Endothelial cell of umbilical vein (primary cell): Measurements from ENCODE around the gene IRF8. TPM values are rescaled to one million over a fixed set of nuclear protein-coding genes. Genes with fewer than 3 reads are reported as not detected.

Experiments used
- BruUV-seq: library from RNA; stranded (reverse); fragments of 400-500 nt; replicated peaks from 2 replicates; lab custom pipeline; 2021; lab: Mats Ljungman, UMichigan
- CTCF ChIA-PET: fragments of 300-600, 350-600 bp; sonication (Branson Sonifier 250); formaldehyde crosslinking; loops from one replicate; lab custom pipeline; 2021; ENCODE audit warnings: antibody characterized with exemption, inconsistent platforms; lab: Charles Lee
- POLR2A ChIA-PET: fragments of 300-600, 350-600 bp; sonication (Branson Sonifier 250); formaldehyde crosslinking; loops from one replicate; lab custom pipeline; 2021; ENCODE audit warnings: antibody characterized with exemption, inconsistent platforms; lab: Charles Lee
- DNase-seq: peaks from one replicate; pipeline ENCODE4 v3.0.0-alpha.2; 2011; ENCODE audit warnings: low read depth, low spot score
- FAIRE-seq: peaks from 2 replicates; lab custom pipeline; 2011; peaks lifted over from hg19 to GRCh38; lab: Jason Lieb, UNC
- H2AFZ ChIP-seq: 2 replicates; pipeline ENCODE4 v1.6.0; 2012; ENCODE audit warnings: low read depth, low read length, control low read depth, inconsistent platforms
- H3K27ac ChIP-seq: 2 replicates; pipeline ENCODE4 v1.5.1; 2011; ENCODE audit warnings: low read depth, mild to moderate bottlenecking, control low read depth, low read length, moderate library complexity; ENCODE audit not compliant: insufficient read depth
- H3K27me3 ChIP-seq, 2 experiments: 2 replicates each; pipeline versions ENCODE4 v1.6.0 to v1.6.1; 2011; ENCODE audit warnings: low read length in 2 of 2, mixed read lengths in 1 of 2; ENCODE audit not compliant: control insufficient read depth in 2 of 2, insufficient read depth in 2 of 2
- H3K36me3 ChIP-seq, 2 experiments: 2 replicates in 1 of 2; 3 replicates in 1 of 2; pipeline ENCODE4 v1.5.1; 2011; ENCODE audit warnings: low read length in 2 of 2, mild to moderate bottlenecking in 1 of 2, moderate library complexity in 1 of 2; ENCODE audit not compliant: control insufficient read depth in 2 of 2, insufficient read depth in 2 of 2; ENCODE audit errors: extremely low read depth in 1 of 2
- H3K4me1 ChIP-seq: 3 replicates; pipeline ENCODE4 v1.5.1; 2011; ENCODE audit warnings: mild to moderate bottlenecking, low read length; ENCODE audit not compliant: control insufficient read depth, insufficient read depth; ENCODE audit errors: extremely low read depth
- H3K4me2 ChIP-seq: 2 replicates; pipeline ENCODE4 v1.6.1; 2011; ENCODE audit warnings: low read length, control low read depth, mixed read lengths; ENCODE audit not compliant: insufficient read depth
- H3K4me3 ChIP-seq, 3 experiments: fragments of 200-600 bp in 1 of 3; sonication (generic), shearing (Covaris generic) in 1 of 3; replicated peaks in 1 of 3; 2 replicates each; pipeline ENCODE4 v1.5.1; 2011 to 2016; ENCODE audit warnings: control low read depth in 3 of 3, low read length in 3 of 3, mild to moderate bottlenecking in 2 of 3, inconsistent platforms in 1 of 3, low read depth in 1 of 3, moderate library complexity in 1 of 3; ENCODE audit not compliant: insufficient read depth in 1 of 3
- H3K79me2 ChIP-seq: 2 replicates; pipeline ENCODE4 v1.6.0; 2012; ENCODE audit warnings: low read length, inconsistent platforms; ENCODE audit not compliant: control insufficient read depth, insufficient read depth
- H3K9ac ChIP-seq: replicated peaks from 2 replicates; pipeline ENCODE3; 2011; ENCODE audit warnings: low read length, control low read depth; ENCODE audit not compliant: insufficient read depth; ENCODE audit errors: extremely low read depth
- H3K9me1 ChIP-seq: replicated peaks from 3 replicates; pipeline ENCODE4 v1.6.0; 2011; ENCODE audit warnings: mild to moderate bottlenecking, low read length; ENCODE audit not compliant: control insufficient read depth, insufficient read depth; ENCODE audit errors: extremely low read depth
- H3K9me3 ChIP-seq: replicated peaks from 2 replicates; pipeline ENCODE4 v1.5.1; 2012; ENCODE audit warnings: low read length, inconsistent platforms; ENCODE audit not compliant: control insufficient read depth, insufficient read depth
- H4K20me1 ChIP-seq: replicated peaks from 2 replicates; pipeline ENCODE3; 2011; ENCODE audit warnings: mild to moderate bottlenecking, low read length; ENCODE audit not compliant: control insufficient read depth, insufficient read depth; ENCODE audit errors: extremely low read depth
- CTCF ChIP-seq, 2 donors: IDR thresholded peaks; 1 replicate in 1 of 2; 2 replicates in 1 of 2; pipeline ENCODE4 v1.5.1; 2011; ENCODE audit warnings: low read length in 2 of 2, mild to moderate bottlenecking in 2 of 2, moderate library complexity in 2 of 2, control low read depth in 1 of 2, inconsistent platforms in 1 of 2, low read depth in 1 of 2; ENCODE audit not compliant: insufficient read depth in 1 of 2; ENCODE audit errors: extremely low read depth in 1 of 2
- EZH2 ChIP-seq: IDR thresholded peaks from 2 replicates; pipeline ENCODE4 v1.6.1; 2012; ENCODE audit warnings: borderline replicate concordance, low read depth, mild to moderate bottlenecking, moderate library complexity, low read length, inconsistent platforms; ENCODE audit not compliant: severe bottlenecking
- FOS ChIP-seq: IDR thresholded peaks from 2 replicates; pipeline ENCODE4 v1.6.1; 2011; ENCODE audit warnings: mild to moderate bottlenecking, low read length, moderate library complexity, borderline replicate concordance; ENCODE audit not compliant: insufficient read depth
- GATA2 ChIP-seq: IDR thresholded peaks from 2 replicates; pipeline ENCODE4 v1.7.0; 2011; ENCODE audit warnings: low read depth, mild to moderate bottlenecking, moderate library complexity, mixed read lengths, low read length; ENCODE audit not compliant: insufficient read length, insufficient read depth
- JUN ChIP-seq: IDR thresholded peaks from 2 replicates; pipeline ENCODE4 v1.6.1; 2011; ENCODE audit warnings: borderline replicate concordance, low read depth; ENCODE audit not compliant: insufficient read length, insufficient read depth
- MYC ChIP-seq: IDR thresholded peaks from one replicate; pipeline ENCODE4 v1.6.1; 2011; ENCODE audit warnings: mild to moderate bottlenecking, low read depth, low read length
- POLR2A ChIP-seq: IDR thresholded peaks from 2 replicates; pipeline ENCODE4 v1.6.1; 2012; ENCODE audit warnings: low read depth, mild to moderate bottlenecking, control low read depth, low read length
- POLR2AphosphoS5 ChIP-seq: IDR thresholded peaks from 2 replicates; pipeline ENCODE4 v1.6.1; 2012; ENCODE audit warnings: low read depth, mild to moderate bottlenecking, control low read depth, low read length, moderate library complexity; ENCODE audit not compliant: insufficient read depth
- dilution Hi-C: fragments of 300-500 bp; cut with MboI; formaldehyde crosslinking; loops from one replicate; pipeline ENCODE4 v1.15.0; 2019; ENCODE audit warnings: low sequenced_read_pairs; ENCODE audit not compliant: extremely low pct_ligation_motif_present
- intact Hi-C: fragments of 100-400 bp; cut with micrococcal nuclease; formaldehyde crosslinking; loops from one replicate; pipeline ENCODE4 v1.10.0; 2022
- polyA plus RNA-seq, 4 experiments: library from polyadenylated mRNA; depleted of rRNA in 3 of 4; stranded (reverse) in 3 of 4; unstranded in 1 of 4; fragments of >200 nt; gene quantifications; 2 replicates each; pipeline versions ENCODE4 v1.2.1 to v1.2.3, GENCODE V29; 2011 to 2012; ENCODE audit warnings: missing spikeins in 1 of 4
- total RNA-seq: library from RNA; stranded (reverse); gene quantifications from 2 replicates; pipeline ENCODE4 v1.2.3, GENCODE V29; 2021
- TF ChIP-seq, protein P1 (sequence below): IDR thresholded peaks from 2 replicates; pipeline ENCODE4 v1.6.1; 2011; ENCODE audit not compliant: insufficient read depth, insufficient read length

The IRF8 gene
- total and polyA plus RNA-seq, 2 donors (not counting 3 experiments of a cell fraction or from before 2014, with no cell fraction given): not detected

- POLR2A ChIA-PET: no interaction called here
- BruUV-seq: no TSS peak
- FAIRE-seq: no peak
- Histone ChIP-seq H3K79me2 (no peaks in the 10 kb centered on the region), H3K9me1 (no peaks in the 10 kb centered on the region), H3K9ac (no peak overlapping the region), H4K20me1 (no peaks in the 10 kb centered on the region), H3K4me3 (no peak overlapping the region), H3K4me1 (no peaks in the 10 kb centered on the region), H3K4me2 (no peak overlapping the region), H2AFZ (no peak overlapping the region), H3K27ac (no peak overlapping the region), H3K27me3 (no peaks in the 10 kb centered on the region), H3K36me3 (no peaks in the 10 kb centered on the region), H3K9me3 (no peaks in the 10 kb centered on the region)
- dilution Hi-C loops: no loop called here
- intact Hi-C loops: no loop called here
- TF ChIP-seq EZH2 (no peak), POLR2AphosphoS5 (no peak), MYC (no peak), FOS (no peak), JUN (no peak), GATA2 (no peak), CTCF (IDR thresholded peaks at IDR 0.05; ENCODE audit: extremely low read depth in 1 of 2, insufficient read depth in 1 of 2, low read depth in 1 of 2, low read length in 2 of 2) (no peak), POLR2A (no peak)
- TF ChIP-seq, protein P1, sequence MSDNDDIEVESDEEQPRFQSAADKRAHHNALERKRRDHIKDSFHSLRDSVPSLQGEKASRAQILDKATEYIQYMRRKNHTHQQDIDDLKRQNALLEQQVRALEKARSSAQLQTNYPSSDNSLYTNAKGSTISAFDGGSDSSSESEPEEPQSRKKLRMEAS: no peak
- CTCF ChIA-PET: no interaction called here
- no peak for DNase-seq
Observed at GRCh38 chr16:85856585-85856984, 42.4 kb upstream of the IRF8 start.
